ENCODE results near the gene SPIRE2. TPM values are rescaled to one million over a fixed set of nuclear protein-coding genes. Genes with fewer than 3 reads are reported as not detected.

SPIRE2 gene
- total RNA-seq, 3 donors from 2014 or later (not counting 1 experiment from before 2014, with no cell fraction given), result 4.5 to 8.7 (median 6.5) TPM

DNA sequence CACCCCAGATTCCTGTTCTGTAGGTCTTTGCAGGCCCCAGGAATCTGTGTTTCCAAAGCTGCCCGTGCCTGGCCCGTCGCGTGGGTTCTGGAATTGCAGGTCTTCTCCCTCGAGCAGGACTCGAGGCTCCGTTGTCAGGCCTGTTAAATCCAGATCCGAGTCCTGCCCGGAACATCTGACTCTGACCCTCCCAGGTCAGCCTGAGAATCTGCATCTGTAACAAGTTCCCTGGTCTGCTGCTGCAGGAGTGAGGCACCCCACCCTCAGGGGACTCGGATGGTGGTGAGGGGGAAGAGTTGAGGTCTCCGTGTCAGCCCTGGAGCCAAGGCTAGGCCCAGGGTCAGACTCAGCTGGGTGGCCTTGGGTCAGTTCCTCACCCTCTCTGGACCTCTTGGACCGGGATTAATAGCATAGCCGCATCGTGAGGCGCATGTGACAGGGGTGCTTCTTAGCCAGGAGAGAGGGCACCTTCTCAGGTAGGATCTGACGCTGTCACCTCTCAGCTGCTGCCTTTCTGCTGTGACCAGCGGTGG, 8.8 kb downstream of the SPIRE2 start:
- no peak for ATAC-seq
- H3K4me1 Mint-ChIP-seq, result peaks cover 7 to 26% of the 10 kb centered on the region in 2 donors

GRCh38 chr16:89841275-89841674, 13.0 kb downstream of the SPIRE2 start:
- Mint-ChIP-seq H3K4me1 (peaks cover 20 to 42% of the 10 kb centered on the region in 2 donors), H3K9me3 (no peaks in the 10 kb centered on the region), H3K27me3 (ENCODE audit: low read depth in 2 of 2) (no peaks in the 10 kb centered on the region), H3K4me3 (peak overlapping the region; percentile 76), H3K36me3 (no peaks in the 10 kb centered on the region), H3K27ac (peak overlapping the region; percentile 86 to 90)
- 29% methylated on average over 10 of the region's 10 CpGs for WGBS (ENCODE audit: insufficient coverage)
- Histone ChIP-seq H3K4me3 (ENCODE audit: low read length) (no peak overlapping the region), H3K9me3 (ENCODE audit: control insufficient read depth, insufficient read depth, low read length) (no peaks in the 10 kb centered on the region), H3K4me1 (ENCODE audit: control insufficient read depth, insufficient read depth, low read length) (peaks cover 66% of the 10 kb centered on the region), H3K27me3 (ENCODE audit: control insufficient read depth, insufficient read depth, low read length) (no peaks in the 10 kb centered on the region), H3K27ac (ENCODE audit: low read length) (no peak overlapping the region), H3K36me3 (ENCODE audit: control insufficient read depth, insufficient read depth, low read length) (no peaks in the 10 kb centered on the region)
- ATAC-seq (peak; percentile 74 to 86 (median 83)), DNase-seq (peak; percentile 80 to 90)
- intact Hi-C loops (cut with micrococcal nuclease), result loop anchor here (2.0 kb wide), 2 partner anchors 20 to 118 kb away; no protein-coding TSS in a partner anchor
- TF ChIP-seq, protein P1, sequence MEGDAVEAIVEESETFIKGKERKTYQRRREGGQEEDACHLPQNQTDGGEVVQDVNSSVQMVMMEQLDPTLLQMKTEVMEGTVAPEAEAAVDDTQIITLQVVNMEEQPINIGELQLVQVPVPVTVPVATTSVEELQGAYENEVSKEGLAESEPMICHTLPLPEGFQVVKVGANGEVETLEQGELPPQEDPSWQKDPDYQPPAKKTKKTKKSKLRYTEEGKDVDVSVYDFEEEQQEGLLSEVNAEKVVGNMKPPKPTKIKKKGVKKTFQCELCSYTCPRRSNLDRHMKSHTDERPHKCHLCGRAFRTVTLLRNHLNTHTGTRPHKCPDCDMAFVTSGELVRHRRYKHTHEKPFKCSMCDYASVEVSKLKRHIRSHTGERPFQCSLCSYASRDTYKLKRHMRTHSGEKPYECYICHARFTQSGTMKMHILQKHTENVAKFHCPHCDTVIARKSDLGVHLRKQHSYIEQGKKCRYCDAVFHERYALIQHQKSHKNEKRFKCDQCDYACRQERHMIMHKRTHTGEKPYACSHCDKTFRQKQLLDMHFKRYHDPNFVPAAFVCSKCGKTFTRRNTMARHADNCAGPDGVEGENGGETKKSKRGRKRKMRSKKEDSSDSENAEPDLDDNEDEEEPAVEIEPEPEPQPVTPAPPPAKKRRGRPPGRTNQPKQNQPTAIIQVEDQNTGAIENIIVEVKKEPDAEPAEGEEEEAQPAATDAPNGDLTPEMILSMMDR (IDR thresholded peaks at IDR 0.05), result no peak

More for the DNA sequence above, 8.8 kb downstream of the SPIRE2 start:
- H3K27ac ChIP-seq (ENCODE audit: low read length), result no peak overlapping the region
- H3K9me3 ChIP-seq (ENCODE audit: control insufficient read depth, insufficient read depth, low read length), result peaks cover 5% of the 10 kb centered on the region
- WGBS (ENCODE audit: insufficient coverage), result 93% methylated on average over 17 of the region's 17 CpGs
- TF ChIP-seq, protein P1 (IDR thresholded peaks at IDR 0.05), result no peak
- no peaks in the 10 kb centered on the region for H3K27me3 ChIP-seq (ENCODE audit: control insufficient read depth, insufficient read depth, low read length)
- no peaks in the 10 kb centered on the region for H3K36me3 ChIP-seq (ENCODE audit: control insufficient read depth, insufficient read depth, low read length)
- H3K27ac Mint-ChIP-seq, result peak overlapping the region; percentile 63 to 65
- no peaks in the 10 kb centered on the region for H3K9me3 Mint-ChIP-seq
- H3K27me3 Mint-ChIP-seq (ENCODE audit: low read depth in 2 of 2), result no peaks in the 10 kb centered on the region
- DNase-seq, result no peak
- H3K4me3 Mint-ChIP-seq, result peak overlapping the region; percentile 78
- no peak overlapping the region for H3K4me3 ChIP-seq (ENCODE audit: low read length)
- intact Hi-C loops (cut with micrococcal nuclease), result no loop called here
- peaks cover 49% of the 10 kb centered on the region for H3K4me1 ChIP-seq (ENCODE audit: control insufficient read depth, insufficient read depth, low read length)
- H3K36me3 Mint-ChIP-seq, result no peaks in the 10 kb centered on the region

DNA sequence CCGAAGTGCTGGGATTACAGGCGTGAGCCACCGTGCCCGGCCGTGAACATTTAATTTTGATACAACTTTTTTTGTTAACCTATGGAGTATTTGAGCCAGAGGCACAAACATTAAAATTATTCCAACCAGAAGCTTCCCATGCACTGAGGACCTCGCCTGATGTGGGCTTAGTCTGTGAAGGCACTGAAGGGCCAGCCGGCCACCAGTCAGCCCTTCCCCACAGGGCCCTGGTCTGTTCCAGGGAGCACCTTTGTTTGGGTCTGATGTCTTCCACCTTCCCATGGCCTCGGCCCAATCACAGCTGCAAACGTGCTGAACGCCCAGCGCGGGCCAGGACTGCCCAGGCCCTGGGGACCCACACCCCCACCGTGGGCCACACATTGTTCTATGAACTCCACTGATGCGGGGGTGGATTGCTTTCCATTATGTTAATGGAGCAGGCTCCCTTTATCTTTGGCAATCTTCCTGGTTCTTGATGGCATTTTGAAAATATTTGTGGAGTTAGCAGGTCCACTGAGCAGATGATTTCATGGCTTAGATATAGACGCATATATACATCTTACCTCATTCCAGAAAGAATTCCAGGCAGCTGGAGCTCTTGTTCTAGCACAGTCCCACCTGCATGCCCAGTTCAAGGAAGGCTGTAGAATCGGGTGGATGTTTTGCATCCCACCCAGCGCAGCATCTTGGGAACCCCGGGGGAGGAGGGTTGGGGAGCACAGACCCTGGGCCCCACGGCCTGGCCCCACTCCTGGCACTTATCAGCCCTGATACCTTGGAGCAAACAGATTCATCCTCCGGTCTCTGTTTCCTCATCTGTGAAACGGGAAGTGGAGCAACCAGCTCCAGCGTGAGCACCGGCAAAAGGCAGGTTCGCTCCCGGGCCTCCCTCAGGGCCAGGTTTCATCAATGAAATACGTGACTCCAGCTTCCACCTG, 14.5 kb downstream of the SPIRE2 start:
- no peak overlapping the region for H3K4me3 Mint-ChIP-seq

More for the DNA sequence above, 14.5 kb downstream of the SPIRE2 start:
- no peak for DNase-seq
- Histone ChIP-seq H3K4me1 (ENCODE audit: control insufficient read depth, insufficient read depth, low read length) (peaks cover 58% of the 10 kb centered on the region), H3K36me3 (ENCODE audit: control insufficient read depth, insufficient read depth, low read length) (no peaks in the 10 kb centered on the region), H3K4me3 (ENCODE audit: low read length) (no peak overlapping the region), H3K27ac (ENCODE audit: low read length) (no peak overlapping the region), H3K9me3 (ENCODE audit: control insufficient read depth, insufficient read depth, low read length) (no peaks in the 10 kb centered on the region), H3K27me3 (ENCODE audit: control insufficient read depth, insufficient read depth, low read length) (no peaks in the 10 kb centered on the region)
- Mint-ChIP-seq H3K4me1 (peaks cover 25 to 35% of the 10 kb centered on the region in 2 donors), H3K36me3 (no peaks in the 10 kb centered on the region), H3K27ac (no peak overlapping the region), H3K9me3 (no peaks in the 10 kb centered on the region), H3K27me3 (ENCODE audit: low read depth in 2 of 2) (no peaks in the 10 kb centered on the region)
- intact Hi-C loops (cut with micrococcal nuclease), result no loop called here
- WGBS (ENCODE audit: insufficient coverage), result 92% methylated on average over 26 of the region's 26 CpGs
- ATAC-seq, result no peak
- TF ChIP-seq, protein P1 (IDR thresholded peaks at IDR 0.05), result no peak
